Epithelial cell of prostate (primary cell): ENCODE data around the gene METTL2B.

ENCODE experiments used
- DNase-seq: peaks from one replicate; pipeline ENCODE4 v3.0.0-alpha.2; 2011; ENCODE audit warnings: low read depth, low spot score
- H3K27ac ChIP-seq: fragments of 450-650 bp; 2 replicates; pipeline ENCODE4 v1.5.1; 2017; ENCODE audit warnings: mild to moderate bottlenecking

The METTL2B gene, protein sequence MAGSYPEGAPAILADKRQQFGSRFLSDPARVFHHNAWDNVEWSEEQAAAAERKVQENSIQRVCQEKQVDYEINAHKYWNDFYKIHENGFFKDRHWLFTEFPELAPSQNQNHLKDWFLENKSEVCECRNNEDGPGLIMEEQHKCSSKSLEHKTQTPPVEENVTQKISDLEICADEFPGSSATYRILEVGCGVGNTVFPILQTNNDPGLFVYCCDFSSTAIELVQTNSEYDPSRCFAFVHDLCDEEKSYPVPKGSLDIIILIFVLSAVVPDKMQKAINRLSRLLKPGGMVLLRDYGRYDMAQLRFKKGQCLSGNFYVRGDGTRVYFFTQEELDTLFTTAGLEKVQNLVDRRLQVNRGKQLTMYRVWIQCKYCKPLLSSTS

DNA sequence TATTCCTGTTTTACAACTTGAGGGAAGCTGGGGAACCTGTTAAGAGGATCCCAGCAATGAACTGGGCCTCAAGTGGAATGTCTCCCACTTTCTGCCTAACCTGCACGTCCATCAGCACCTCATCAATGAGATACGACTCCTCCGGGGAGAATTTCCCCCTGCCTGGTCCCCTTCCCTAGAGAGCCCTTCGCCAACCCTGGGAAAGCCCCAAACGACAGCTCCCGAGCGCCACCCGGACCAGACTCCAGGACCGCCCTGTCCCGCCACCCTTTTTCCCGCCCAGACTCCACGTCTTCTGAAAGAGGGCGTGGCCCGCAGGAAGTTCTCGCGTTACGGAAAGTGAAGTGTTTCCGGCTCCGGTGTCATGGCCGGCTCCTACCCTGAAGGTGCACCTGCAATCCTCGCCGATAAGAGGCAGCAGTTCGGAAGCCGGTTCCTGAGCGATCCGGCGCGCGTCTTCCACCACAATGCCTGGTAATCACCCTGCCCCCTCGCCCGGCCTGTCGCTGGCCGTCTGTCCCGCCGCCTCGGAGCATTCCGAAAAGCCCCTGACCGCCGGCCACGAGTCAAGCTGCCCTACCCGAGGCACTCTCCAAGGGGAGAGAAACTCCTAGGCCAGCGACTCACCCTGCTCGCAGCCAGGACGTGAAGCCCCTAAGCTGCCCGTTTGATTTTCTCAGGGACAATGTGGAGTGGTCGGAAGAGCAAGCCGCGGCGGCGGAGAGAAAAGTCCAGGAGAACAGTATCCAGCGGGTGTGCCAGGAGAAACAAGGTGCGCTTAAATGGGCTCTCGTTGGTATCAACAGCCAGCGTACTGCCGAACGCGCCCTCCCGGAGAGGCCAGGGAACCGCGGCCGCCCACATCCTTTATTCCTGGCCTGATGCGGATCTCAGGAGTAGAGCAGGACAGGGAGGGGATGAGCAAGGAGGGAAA lies at the start of gene METTL2B:
TSS of gene METTL2B (plus strand) at position 347 of the 934 bp plus-strand sequence. CDS start at position 365, 18 bp downstream.
- peak within 1 kb of the TSS; percentile 75 for H3K27ac ChIP-seq
- peak; percentile 73 for DNase-seq

DNA sequence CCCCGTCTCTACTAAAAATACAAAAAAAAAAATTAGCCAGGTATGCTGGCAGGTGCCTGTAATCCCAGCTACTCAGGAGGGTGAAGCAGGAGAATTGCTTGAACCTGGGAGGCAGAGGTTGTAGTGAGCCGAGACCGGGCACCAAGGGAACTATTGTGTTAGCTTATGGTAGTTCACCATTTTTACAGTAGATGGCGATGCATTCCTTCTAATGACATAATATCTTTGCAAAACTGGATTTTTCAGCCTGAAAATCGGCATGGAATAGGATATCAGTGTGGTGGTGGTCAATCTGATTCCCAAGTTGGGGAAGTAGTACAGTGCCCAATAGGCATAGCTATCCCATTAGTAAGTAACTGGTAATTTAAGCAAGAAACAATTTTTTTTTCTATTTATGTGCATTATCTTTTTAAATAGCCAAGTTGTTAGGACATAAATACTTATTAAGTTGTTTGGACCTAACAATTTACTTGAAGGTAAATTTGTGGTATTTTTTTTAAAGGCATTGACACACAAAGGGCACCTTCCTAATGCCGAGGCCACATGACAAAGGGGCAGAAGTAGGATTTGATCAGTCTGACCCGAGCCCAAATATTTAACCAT lies 49.2 kb upstream of the METTL2B start:
- no peak overlapping the region for H3K27ac ChIP-seq
- no peak for DNase-seq

DNA sequence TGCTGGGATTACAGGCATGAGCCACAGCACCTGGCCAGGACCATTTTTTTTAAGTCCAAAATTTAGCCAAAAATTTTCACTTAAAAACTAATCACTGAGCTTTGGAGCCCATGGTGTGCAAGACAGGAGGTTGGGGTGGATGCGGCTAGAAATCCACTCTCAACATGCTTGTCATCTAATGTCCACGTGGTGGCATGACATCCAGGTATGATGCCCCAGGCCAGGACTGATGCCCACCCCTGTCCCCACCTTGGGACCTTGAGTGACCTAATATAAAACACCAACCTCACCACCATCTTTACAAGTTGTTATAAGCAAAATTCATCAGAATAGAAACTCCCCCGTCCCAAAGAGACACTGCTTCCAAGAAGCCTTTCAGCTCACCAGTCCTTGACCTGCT lies 46.3 kb upstream of the METTL2B start:
- no peak for DNase-seq
- H3K27ac ChIP-seq = no peak overlapping the region

DNA sequence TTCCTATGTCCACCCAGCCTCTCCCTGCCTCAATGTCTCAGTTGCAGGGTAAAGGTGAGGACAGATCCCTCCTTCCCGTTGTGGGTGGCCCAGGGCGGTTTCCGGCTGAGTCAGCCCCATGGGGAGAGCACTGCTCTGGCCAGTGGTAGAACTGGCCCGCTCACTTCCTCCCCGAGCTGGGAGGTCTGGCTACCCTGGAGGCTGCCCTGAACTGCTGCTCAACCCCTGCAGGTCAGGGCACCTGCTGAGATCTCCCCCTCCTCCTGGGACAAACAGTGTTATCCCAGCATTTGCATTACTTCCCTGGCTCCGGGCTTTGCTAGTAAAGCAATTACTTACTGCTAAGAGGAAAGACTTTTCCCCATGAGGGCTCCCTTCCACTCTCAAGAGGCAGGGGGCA lies 45.3 kb upstream of the METTL2B start:
- no peak for DNase-seq
- peak overlapping the region; percentile 17 for H3K27ac ChIP-seq

DNA sequence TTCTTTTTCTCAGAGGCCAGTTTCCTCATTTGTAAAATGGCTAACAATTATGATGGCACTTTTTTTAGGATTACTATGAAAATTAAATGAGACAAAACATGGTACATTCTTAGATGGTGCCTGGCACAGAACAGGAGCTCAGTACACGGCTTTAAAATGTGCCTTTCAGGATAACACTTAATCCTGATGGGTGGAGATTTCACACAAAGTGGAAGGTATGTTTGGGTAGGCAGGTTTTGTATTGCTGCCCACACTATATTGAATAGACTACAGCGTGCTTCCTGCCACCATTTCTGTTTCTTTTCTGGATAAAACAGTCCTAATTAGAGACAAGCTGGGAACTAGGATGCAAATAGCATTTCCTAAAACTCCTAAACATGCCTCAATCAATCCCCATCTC lies 44.8 kb upstream of the METTL2B start:
- H3K27ac ChIP-seq = peak overlapping the region; percentile 17
- DNase-seq = no peak

DNA sequence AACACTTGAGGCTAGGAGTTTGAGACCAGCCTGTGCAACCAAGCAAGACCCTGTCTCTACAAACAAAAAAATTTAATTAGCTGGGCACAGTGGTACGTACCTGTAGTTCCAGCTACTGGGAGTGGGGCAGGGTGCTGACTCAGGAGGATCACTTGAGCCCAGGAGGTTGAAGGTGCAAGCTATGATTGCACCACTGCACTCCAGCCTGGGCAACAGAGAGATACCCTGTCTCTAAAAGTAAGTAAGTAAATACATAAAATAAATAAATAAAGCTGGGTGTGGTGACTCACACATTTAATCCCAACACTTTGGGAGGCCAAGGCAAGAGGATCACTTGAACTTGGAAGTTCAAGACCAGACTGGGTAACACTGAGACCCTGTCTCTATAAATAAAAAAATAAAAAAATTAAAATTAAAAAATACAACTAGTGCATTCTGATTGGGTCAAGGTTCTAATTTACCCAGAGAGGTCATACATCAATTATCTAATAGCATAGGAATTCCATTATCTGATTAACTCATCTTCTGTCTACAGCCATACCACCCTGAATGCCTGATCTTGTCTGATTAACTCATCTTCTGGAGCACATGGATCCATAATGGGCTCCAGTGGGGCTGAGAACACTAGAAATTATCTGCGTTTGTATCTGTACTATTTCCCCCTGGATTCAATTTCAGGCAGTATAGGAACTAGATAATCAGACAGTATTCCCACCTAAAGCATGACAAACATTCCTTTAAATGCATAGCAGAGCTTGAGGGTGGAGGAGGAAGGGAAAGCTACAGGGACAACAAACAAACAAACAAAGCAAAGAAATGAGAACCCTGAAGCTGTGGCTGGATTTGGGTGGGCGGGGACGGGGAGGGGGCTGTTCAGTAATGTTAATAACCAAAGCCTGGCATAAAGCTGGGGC lies 41.9 kb upstream of the METTL2B start:
- H3K27ac ChIP-seq = no peak overlapping the region
- no peak for DNase-seq

DNA sequence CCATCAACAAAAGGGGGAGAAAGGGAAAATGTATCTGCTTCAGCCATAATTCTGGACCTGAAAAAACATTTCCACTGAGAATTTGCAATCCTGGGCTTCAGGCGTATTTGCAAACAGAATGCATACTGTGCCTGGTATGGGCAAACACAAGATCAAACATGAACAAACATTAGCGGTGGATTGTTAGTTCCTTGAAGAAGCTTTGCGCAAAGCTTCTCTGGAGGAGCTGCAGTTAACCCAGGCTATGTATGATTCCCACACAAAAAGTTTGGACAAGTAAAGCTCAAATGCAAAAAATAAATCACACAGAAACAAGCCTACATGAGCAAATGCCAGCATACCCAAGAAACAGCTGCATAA lies 41.2 kb upstream of the METTL2B start:
- H3K27ac ChIP-seq = no peak overlapping the region
- DNase-seq = no peak

DNA sequence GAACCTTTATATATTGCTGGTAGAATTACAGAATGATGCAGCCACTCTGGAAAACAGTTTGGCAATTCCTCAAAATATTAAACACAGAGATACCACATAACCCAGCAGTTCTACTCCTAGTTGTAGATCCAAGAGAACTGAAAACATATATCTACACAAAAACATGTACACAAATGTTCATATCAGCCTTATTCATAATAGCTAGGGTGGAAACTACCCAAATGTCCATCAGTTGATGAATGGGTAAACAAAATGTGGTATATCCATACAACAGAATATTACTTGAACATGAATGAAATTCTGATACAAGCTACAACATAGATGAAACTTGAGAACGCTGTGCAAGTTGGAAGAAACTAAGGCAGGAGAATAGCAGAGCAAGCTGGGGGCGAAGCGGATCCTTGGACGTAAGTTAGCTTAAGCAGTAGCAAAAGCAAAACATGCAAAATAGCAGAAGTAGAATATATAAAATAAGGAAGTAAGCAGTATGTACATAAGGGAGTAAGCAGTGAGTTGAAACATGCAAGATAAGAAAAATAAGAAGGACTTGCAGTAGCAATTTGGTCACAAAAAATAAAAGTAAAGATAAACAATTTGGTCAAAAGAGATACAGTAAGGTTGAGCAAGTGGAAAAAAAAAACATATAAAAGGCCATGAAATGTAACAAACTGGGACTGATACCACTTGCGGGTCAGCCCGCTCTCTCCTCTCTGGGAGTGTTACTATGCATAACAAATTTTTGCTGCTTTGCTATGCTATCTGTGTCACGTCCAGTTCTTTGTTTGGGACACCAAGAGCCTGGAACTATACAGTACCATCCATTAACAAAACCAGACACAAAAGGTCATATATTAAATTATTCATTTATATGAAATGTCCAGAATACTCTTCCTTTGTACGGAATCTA lies 38.9 kb upstream of the METTL2B start:
- DNase-seq = no peak
- no peak overlapping the region for H3K27ac ChIP-seq

DNA sequence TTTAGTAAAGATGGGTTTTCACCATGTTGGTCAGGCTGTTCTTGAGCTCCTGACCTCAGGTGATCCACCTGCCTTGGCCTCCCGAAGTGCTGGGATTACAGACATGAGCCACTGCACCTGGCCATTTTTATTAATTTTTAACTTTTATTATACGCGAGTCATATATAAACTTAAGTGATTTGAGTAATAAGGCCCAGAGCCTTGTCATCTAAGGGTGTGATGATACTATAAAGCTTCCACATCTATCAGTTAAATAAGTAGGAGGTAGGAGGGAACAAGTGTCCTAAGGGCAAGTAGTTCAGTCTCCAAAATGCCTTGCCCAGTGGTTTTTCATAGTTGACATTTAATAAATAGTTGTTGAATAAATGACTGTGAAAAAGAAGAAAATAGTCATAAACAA lies 34.2 kb upstream of the METTL2B start:
- H3K27ac ChIP-seq = no peak overlapping the region
- DNase-seq = no peak

DNA sequence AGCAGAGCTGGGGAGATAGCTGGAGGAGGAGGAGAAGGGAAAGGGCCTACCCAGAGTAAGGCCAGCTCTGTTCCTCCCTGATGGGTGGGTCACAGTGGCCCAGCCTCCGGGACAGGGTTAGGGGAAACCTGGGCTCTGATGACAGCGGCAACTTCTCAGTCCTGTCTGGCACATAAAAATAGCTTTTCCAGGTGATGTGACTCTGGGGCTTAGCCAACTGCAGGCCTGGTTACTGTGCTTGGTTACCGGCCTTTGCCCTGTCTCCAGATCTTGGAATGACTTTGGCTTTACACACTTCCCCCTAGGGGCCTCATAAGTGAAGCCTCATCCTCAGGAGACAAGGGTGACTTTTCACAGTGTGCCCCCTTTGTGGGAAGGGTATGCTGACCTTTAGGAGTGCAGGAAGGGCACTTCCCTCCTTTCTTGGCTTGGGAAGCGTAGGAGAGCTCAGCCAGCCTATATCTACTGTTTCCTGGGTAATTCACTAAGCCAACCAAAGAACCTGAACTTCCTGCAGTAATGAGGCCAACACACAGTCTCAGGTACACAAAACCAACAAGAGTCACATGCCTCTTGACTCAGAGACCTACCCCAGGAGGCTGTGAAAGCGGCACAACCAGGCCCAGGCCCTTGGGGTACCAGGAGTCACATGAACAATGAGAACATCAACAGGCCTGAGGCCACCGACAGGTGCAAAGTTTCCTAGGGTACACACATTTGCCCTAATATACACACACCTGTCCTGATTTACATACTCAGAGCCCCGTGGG lies 32.5 kb upstream of the METTL2B start:
- H3K27ac ChIP-seq = peak overlapping the region; percentile 37
- DNase-seq = no peak

DNA sequence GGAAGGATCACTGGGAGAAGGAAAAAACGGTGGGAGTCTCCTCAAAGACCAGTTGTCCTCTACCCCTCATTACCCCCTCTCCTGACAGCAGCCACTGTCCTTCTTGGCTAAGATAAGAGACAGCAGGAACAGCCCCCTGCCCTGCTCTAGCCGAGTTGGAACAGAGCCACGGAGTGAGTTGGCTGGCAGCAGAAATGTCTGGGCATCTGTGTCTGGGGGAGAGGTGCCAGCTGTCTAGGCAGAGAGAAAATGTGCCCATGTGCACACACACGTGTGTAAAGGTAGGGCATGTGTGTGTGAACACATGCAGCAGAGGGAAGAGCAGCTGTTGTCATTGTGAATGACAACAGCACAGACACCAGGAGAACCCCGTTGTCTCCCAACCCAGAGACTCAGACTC lies 30.2 kb upstream of the METTL2B start:
- no peak for DNase-seq
- no peak overlapping the region for H3K27ac ChIP-seq

DNA sequence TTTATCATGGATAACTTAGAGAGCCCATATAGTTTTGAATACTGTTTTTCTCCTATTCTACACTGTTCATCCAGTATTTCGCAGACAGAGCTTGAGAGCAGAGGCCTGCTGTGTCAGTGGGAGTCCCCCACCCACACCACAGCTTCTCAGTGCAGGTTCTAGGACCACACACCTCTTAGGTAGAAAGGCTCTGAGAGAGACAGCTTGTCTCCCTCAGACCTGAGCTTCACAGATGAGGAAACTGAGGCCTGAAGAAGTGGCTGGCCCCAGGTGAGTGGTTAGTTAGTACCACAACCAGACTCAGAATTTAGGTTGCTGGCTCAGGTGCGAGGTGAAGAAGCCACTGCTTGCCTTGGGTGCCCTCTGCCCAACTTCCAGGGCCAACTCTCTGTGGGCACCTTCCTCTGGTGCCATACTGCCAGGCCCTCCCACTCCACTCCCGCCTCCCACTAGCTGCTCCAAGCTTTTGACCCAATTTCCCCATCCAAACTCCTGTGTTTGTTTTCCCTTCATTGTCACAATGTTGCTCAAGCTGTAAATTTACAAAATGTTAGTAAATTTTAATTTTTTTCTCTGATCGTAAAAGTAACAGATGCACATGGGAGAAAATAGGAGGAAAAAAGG lies 28.5 kb upstream of the METTL2B start:
- no peak overlapping the region for H3K27ac ChIP-seq
- no peak for DNase-seq

DNA sequence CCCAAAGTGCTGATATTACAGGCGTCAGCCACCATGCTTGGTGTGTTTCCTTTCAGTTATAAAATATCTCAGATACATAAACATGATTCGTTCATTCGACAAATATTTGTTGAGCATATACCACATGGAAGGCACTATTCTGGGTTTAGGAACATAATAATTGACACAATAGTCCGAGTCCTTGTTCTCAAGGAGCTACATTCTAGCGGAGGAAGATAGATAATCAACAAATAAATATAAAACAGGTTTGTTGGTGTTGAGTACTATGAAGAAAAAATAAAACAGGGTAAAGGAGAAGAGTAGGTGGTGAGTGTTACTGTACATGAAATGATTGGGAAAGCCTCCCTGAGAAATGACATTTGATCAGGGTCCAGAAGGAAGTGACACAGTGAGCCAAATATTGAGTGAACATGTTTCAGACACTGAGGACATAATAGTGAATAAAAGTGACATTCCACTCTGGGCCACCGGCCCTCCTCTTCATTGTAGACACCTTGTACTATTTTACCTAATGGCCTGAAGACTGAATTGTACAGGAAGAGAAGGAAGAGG lies 27.7 kb upstream of the METTL2B start:
- no peak for DNase-seq

DNA sequence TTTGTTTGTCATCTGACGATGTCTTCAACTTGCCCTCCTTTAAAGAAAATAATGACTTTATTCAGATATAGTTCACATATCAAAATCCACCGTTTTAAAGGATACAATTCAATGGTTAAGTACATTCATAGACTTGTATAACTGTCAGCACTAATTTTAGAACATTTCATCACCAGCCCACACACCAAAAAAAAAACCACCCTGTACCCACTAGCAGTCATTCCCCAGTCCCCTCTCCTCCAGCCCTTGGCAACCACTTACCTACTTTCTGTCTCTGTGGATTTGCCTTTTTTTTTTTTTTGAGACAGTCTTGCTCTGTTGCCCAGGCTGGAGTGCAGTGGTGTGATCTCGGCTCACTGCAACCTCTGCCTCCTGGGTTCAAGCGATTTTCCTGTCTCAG lies 26.1 kb upstream of the METTL2B start:
- no peak for DNase-seq
- no peak overlapping the region for H3K27ac ChIP-seq

More for the DNA sequence above, 27.7 kb upstream of the METTL2B start:
- no peak overlapping the region for H3K27ac ChIP-seq

DNA sequence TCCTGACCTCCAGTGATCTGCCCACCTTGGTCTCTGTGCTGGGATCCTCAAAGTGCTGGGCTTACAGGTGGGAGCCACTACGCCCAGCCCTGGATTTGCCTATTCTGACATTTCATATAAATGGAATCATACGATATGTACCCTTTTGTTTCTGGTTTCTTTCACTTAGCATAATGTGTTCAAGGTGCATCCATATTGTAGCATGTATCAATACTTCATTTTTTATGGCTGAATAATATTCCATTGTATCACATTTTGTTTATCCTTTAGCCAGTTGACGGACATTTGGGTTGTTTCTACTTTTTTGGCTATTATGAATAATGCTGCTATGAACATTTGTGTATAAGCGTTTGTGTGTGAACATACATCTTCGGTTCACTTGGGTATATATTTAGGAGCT lies 25.6 kb upstream of the METTL2B start:
- H3K27ac ChIP-seq = no peak overlapping the region
- DNase-seq = no peak

DNA sequence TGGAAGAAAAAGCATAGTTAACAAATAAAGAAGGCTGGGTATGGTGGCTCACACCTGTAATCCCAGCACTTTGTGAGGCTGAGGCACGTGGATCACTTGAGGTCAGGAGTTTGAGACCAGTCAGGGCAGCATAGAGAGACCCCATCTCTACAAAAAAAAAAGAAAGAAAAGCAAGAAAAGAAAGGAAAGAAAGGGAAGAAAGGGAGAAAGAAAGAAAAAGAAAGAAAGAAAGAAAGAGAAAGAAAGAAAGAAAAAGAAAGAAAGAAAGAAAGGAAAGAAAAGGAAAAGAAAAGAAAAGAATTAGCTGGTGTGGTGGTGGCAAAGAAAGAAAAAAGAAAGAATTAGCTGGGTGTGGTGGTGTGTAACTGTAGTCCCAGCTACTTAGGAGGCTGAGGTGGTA lies 24.0 kb upstream of the METTL2B start:
- no peak overlapping the region for H3K27ac ChIP-seq
- no peak for DNase-seq
